ENCODE measurements around the gene PID1.

- TF ChIP-seq CTCF (IDR thresholded peaks at IDR 0.05) = no peak
- TF ChIP-seq POLR2A (IDR thresholded peaks at IDR 0.05) = no peak
Measured at GRCh38 chr2:229164545-229165249, 106.4 kb downstream of the PID1 start.
